HCT116 (cell line): ENCODE results near the gene KIF1A.

ENCODE experiments used
- EGR1 ChIP-seq: IDR thresholded peaks from 2 replicates; pipeline ENCODE4 v1.6.1; 2012; ENCODE audit warnings: low read depth
- EZH2 ChIP-seq: fragments of 200-600 bp; sonication (generic); IDR thresholded peaks from 2 replicates; pipeline ENCODE4 v1.6.1; 2017; ENCODE audit warnings: antibody characterized with exemption, mixed run types
- EZH2phosphoT487 ChIP-seq: fragments of 200-600 bp; IDR thresholded peaks from 2 replicates; pipeline ENCODE4 v1.6.1; 2018; ENCODE audit warnings: antibody characterized with exemption, borderline replicate concordance
- POLR2A ChIP-seq: IDR thresholded peaks from 2 replicates; pipeline ENCODE4 v1.7.0; 2011; ENCODE audit warnings: borderline replicate concordance; ENCODE audit not compliant: insufficient read depth, insufficient read length; ENCODE audit errors: extremely low read depth
- POLR2AphosphoS5 ChIP-seq: IDR thresholded peaks from 2 replicates; pipeline ENCODE4 v1.6.1; 2011; ENCODE audit warnings: mild to moderate bottlenecking, low read depth, low read length, moderate library complexity
- REST ChIP-seq: IDR thresholded peaks from 2 replicates; pipeline ENCODE4 v1.6.1; 2012; ENCODE audit warnings: low read depth
- TCF7L2 ChIP-seq: IDR thresholded peaks from 2 replicates; pipeline ENCODE4 v1.7.0; 2011; ENCODE audit warnings: borderline replicate concordance, inconsistent platforms; ENCODE audit not compliant: insufficient read depth, insufficient read length; ENCODE audit errors: extremely low read depth
- TF ChIP-seq, protein P1 (sequence below), 3 experiments: fragments of 200-600 bp in 1 of 3; sonication (generic) in 1 of 3; IDR thresholded peaks in 2 of 3; conservative IDR thresholded peaks in 1 of 3; 2 replicates each; pipeline ENCODE4 v1.5.1; 2012 to 2017; ENCODE audit warnings: low read depth in 2 of 3, low read length in 2 of 3, antibody characterized with exemption in 1 of 3, borderline replicate concordance in 1 of 3, control low read depth in 1 of 3, mild to moderate bottlenecking in 1 of 3, mixed read lengths in 1 of 3, mixed run types in 1 of 3, moderate library complexity in 1 of 3; ENCODE audit not compliant: insufficient read depth in 1 of 3
- TF ChIP-seq, protein P2 (sequence below): IDR thresholded peaks from 2 replicates; pipeline ENCODE4 v1.6.1; 2012

DNA sequence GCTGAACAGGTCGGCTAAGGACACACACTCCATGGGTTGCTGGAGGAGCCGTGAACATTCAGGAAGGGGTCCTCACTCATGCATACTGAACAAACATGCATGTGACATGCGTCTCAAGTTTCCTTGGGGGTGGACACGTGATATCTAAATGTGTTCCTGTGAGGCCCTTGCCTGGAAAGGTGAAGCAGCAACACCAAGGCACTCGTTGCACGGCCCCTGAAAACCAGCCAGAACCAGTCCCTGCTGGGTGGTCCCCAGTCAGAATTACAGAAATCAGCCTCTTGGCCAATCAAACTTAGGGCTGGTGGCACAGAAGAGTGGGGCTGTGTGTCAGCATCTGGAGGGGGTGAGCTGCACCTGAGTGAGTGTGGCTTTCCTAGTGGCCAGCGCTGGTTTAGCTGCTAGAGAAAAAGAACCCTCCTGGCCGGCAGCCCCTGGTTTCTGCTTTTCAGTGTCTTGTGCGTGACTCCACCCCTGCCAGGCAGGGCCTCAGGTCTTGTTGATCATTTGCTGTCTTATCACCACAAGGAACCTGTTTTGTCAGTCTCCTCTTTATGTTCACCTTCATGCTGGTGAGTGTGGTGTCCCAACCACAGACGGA, 134.1 kb downstream of the KIF1A start:
- TF ChIP-seq, protein P1, sequence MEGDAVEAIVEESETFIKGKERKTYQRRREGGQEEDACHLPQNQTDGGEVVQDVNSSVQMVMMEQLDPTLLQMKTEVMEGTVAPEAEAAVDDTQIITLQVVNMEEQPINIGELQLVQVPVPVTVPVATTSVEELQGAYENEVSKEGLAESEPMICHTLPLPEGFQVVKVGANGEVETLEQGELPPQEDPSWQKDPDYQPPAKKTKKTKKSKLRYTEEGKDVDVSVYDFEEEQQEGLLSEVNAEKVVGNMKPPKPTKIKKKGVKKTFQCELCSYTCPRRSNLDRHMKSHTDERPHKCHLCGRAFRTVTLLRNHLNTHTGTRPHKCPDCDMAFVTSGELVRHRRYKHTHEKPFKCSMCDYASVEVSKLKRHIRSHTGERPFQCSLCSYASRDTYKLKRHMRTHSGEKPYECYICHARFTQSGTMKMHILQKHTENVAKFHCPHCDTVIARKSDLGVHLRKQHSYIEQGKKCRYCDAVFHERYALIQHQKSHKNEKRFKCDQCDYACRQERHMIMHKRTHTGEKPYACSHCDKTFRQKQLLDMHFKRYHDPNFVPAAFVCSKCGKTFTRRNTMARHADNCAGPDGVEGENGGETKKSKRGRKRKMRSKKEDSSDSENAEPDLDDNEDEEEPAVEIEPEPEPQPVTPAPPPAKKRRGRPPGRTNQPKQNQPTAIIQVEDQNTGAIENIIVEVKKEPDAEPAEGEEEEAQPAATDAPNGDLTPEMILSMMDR (IDR thresholded peaks at IDR 0.05 in 2 of 3, conservative IDR thresholded peaks at IDR 0.05 in 1 of 3; ENCODE audit: borderline replicate concordance in 1 of 3, insufficient read depth in 1 of 3, low read depth in 2 of 3, low read length in 2 of 3) = no peak
- TF ChIP-seq POLR2A (no peak), POLR2AphosphoS5 (no peak), EGR1 (no peak), TCF7L2 (no peak), EZH2phosphoT487 (no peak), EZH2 (no peak), REST (no peak)
- TF ChIP-seq, protein P2, sequence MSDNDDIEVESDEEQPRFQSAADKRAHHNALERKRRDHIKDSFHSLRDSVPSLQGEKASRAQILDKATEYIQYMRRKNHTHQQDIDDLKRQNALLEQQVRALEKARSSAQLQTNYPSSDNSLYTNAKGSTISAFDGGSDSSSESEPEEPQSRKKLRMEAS = no peak
